K562 (cell line): ENCODE results near the gene TMEM209. TPM values are rescaled to one million over a fixed set of nuclear protein-coding genes. Genes with fewer than 3 reads are reported as not detected.
A peak's percentile ranks its signal among the peaks of the same experiment; 100 is the strongest.

Experiments
- BCLAF1 ChIP-seq, 2 experiments: fragments of 450-650 bp in 1 of 2; IDR thresholded peaks; 2 replicates each; pipeline ENCODE4 v1.6.1; 2011 to 2017; ENCODE audit warnings: low read depth in 2 of 2, antibody characterized with exemption in 1 of 2, borderline replicate concordance in 1 of 2, low read length in 1 of 2, mild to moderate bottlenecking in 1 of 2, mixed read lengths in 1 of 2; ENCODE audit not compliant: control insufficient read depth in 1 of 2
- BRD9 ChIP-seq: fragments of 450-650 bp; IDR thresholded peaks from 2 replicates; pipeline ENCODE4 v1.6.1; 2018; ENCODE audit warnings: low read depth; ENCODE audit not compliant: partially characterized antibody
- FOXK1 ChIP-seq: sonication (generic); formaldehyde crosslinking; IDR thresholded peaks from 2 replicates; pipeline ENCODE4 v1.8.0; 2022; ENCODE audit warnings: missing genetic modification reagents, mild to moderate bottlenecking, borderline replicate concordance
- HNRNPLL ChIP-seq: fragments of 200-400 bp; formaldehyde crosslinking; IDR thresholded peaks from 2 replicates; pipeline ENCODE4 v1.6.1; 2017; ENCODE audit warnings: low read length, low read depth, mild to moderate bottlenecking; ENCODE audit not compliant: poor library complexity, severe bottlenecking
- NR2C2 ChIP-seq, 2 experiments: fragments of 200-800 bp in 1 of 2; sonication (Bioruptor generic) in 1 of 2; sonication (generic) in 1 of 2; formaldehyde crosslinking in 1 of 2; IDR thresholded peaks; 2 replicates each; pipeline versions ENCODE4 v1.6.1 to v1.8.0; 2016 to 2022; ENCODE audit warnings: mild to moderate bottlenecking in 1 of 2, missing compliant biosample characterization in 1 of 2, missing genetic modification characterization in 1 of 2, missing genetic modification reagents in 1 of 2
- NUFIP1 ChIP-seq: fragments of 450-650 bp; IDR thresholded peaks from 2 replicates; pipeline ENCODE4 v1.6.1; 2018; ENCODE audit not compliant: partially characterized antibody
- TFAP4 ChIP-seq: sonication (generic); formaldehyde crosslinking; IDR thresholded peaks from 2 replicates; pipeline ENCODE4 v1.8.0; 2022; ENCODE audit warnings: missing genetic modification reagents, mild to moderate bottlenecking, moderate library complexity, borderline replicate concordance
- THAP7 ChIP-seq: fragments of 250-450 bp; sonication (Bioruptor Pico); IDR thresholded peaks from 2 replicates; pipeline ENCODE4 v1.5.0; 2021
- ZBTB12 ChIP-seq: fragments of 250-450 bp; sonication (Bioruptor Pico); IDR thresholded peaks from 2 replicates; pipeline ENCODE4 v1.4.0; 2020
- ZNF318 ChIP-seq, 2 experiments: fragments of 450-650 bp; IDR thresholded peaks; 2 replicates each; pipeline ENCODE4 v1.6.1; 2016; ENCODE audit warnings: mild to moderate bottlenecking in 2 of 2, borderline replicate concordance in 1 of 2, low read depth in 1 of 2, moderate library complexity in 1 of 2
- polyA plus RNA-seq, 8 experiments: library from polyadenylated mRNA; depleted of rRNA in 4 of 8; stranded (reverse) in 5 of 8; unstranded in 3 of 8; fragments of >200 nt; fragmentation: Nextera tagmentation in 2 of 8; fragmentation: Illumina TruSeq in 1 of 8; extraction: Ambion mirVana in 2 of 8; extraction: Trizol in 1 of 8; gene quantifications; 2 replicates each; pipeline versions ENCODE4 v1.2.1 to v1.2.3, GENCODE V29; 2011 to 2014; ENCODE audit warnings: inconsistent platforms in 1 of 8, missing spikeins in 1 of 8
- total RNA-seq, 7 experiments: library from RNA; depleted of rRNA in 6 of 7; stranded (reverse); fragments of >200 nt in 6 of 7; fragmentation: Illumina TruSeq in 2 of 7; extraction: Trizol in 2 of 7; gene quantifications; 2 replicates each; pipeline versions ENCODE4 v1.2.1 to v1.2.3, GENCODE V29; 2011 to 2021; ENCODE audit warnings: low replicate concordance in 1 of 7

TMEM209 gene
- total and polyA plus RNA-seq, 9 of the 15 experiments (the other 6 are each of a cell fraction or from before 2014, with no cell fraction given) = 36.8 to 116 (median 76.6) TPM

DNA sequence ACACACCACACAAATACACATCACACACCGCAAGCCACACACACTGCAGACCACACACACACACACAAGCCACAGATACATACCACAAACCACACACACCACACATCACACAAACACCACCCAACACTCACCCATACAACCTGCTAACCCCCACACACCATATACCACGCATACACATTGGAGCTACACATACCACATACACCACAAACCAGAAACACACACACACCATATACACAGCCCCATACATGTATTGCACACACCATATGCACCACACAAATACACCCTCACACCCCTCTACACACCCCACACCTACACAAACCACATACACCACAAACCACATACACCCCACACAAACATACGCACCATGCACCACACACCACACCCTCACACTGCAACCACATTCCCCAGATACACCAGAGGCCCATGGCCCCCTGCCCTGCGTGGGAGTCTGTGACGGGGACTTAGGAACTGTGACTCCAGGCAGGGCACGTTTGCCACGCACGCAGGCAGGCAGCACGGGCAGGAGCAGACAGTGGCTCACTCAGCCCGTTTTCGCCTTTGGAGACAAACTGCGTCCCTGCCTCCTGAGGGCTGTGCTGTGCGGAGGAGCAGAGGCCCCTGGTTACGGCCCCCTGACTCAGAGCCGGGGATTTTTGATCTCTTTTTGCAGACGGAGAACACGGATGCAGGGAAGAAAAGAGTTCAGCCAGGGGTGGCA, 52.6 kb downstream of the TMEM209 start (continued):
- peak in 1 of 2 experiments; percentile 77; a peak in 1 of 4 replicates for TF ChIP-seq BCLAF1 (IDR thresholded peaks at IDR 0.05; ENCODE audit: borderline replicate concordance in 1 of 2, control insufficient read depth in 1 of 2, low read depth in 2 of 2, low read length in 1 of 2)
- TF ChIP-seq THAP7 (CRISPR knock-in tag) = no peak
- TF ChIP-seq BRD9 = peak; percentile 29
- TF ChIP-seq TFAP4 (CRISPR knock-in tag) = no peak
- no peak for TF ChIP-seq ZBTB12
- TF ChIP-seq NR2C2 (CRISPR knock-in tag; IDR thresholded peaks at IDR 0.05) = peak; percentile 61
- no peak for TF ChIP-seq NR2C2 (tag; IDR thresholded peaks at IDR 0.05)
- 0 out of 2 replicates have a peak, but pooled peaks have one; percentile 26 for TF ChIP-seq FOXK1 (CRISPR knock-in tag)
- TF ChIP-seq ZNF318 (IDR thresholded peaks at IDR 0.05; ENCODE audit: borderline replicate concordance in 1 of 2, low read depth in 1 of 2) = no peak
- TF ChIP-seq NUFIP1 = no peak
- peak; percentile 2 for TF ChIP-seq HNRNPLL
